Endodermal cell (in vitro differentiated cells): ENCODE results near the gene DNAH1. TPM values are rescaled to one million over a fixed set of nuclear protein-coding genes. Genes with fewer than 3 reads are reported as not detected.

Source experiments
- DNase-seq: peaks from one replicate; pipeline ENCODE4 v3.0.0-alpha.2; 2017
- H3K27ac ChIP-seq: 2 replicates; pipeline ENCODE4 v1.5.1; 2013; ENCODE audit warnings: mild to moderate bottlenecking, low read depth, low read length, moderate library complexity
- H3K27me3 ChIP-seq: 2 replicates; pipeline ENCODE4 v1.6.1; 2013; ENCODE audit warnings: mild to moderate bottlenecking, low read length, moderate library complexity; ENCODE audit not compliant: insufficient read depth, control insufficient read depth, poor library complexity, severe bottlenecking
- H3K36me3 ChIP-seq: 2 replicates; pipeline ENCODE4 v1.7.0; 2013; ENCODE audit warnings: mild to moderate bottlenecking, low read length, moderate library complexity; ENCODE audit not compliant: control insufficient read depth, insufficient read depth
- H3K4me1 ChIP-seq: one replicate; pipeline ENCODE4 v1.7.0; 2013; ENCODE audit warnings: low read length; ENCODE audit not compliant: control insufficient read depth, insufficient read depth
- H3K4me3 ChIP-seq: 2 replicates; pipeline ENCODE4 v1.5.1; 2013; ENCODE audit warnings: mild to moderate bottlenecking, low read length, moderate library complexity
- H3K9ac ChIP-seq: 2 replicates; pipeline ENCODE4 v1.6.1; 2013; ENCODE audit warnings: mild to moderate bottlenecking, low read length, moderate library complexity; ENCODE audit not compliant: poor library complexity, severe bottlenecking; ENCODE audit errors: extremely low read depth
- H3K9me3 ChIP-seq: 2 replicates; pipeline ENCODE4 v1.6.1; 2013; ENCODE audit warnings: mild to moderate bottlenecking, low read length, moderate library complexity; ENCODE audit not compliant: control insufficient read depth
- H3K27ac Mint-ChIP-seq: 2 replicates; pipeline ENCODE4 v1.8.0; 2020; ENCODE audit warnings: mixed read lengths
- H3K27me3 Mint-ChIP-seq: 2 replicates; pipeline ENCODE4 v1.8.0; 2021; ENCODE audit warnings: mild to moderate bottlenecking, mixed read lengths; ENCODE audit not compliant: insufficient read depth
- H3K36me3 Mint-ChIP-seq: 2 replicates; pipeline ENCODE4 v1.8.0; 2020; ENCODE audit warnings: low read depth, mixed read lengths
- H3K4me1 Mint-ChIP-seq: 2 replicates; pipeline ENCODE4 v1.8.0; 2020; ENCODE audit warnings: mixed read lengths
- H3K4me3 Mint-ChIP-seq: 2 replicates; pipeline ENCODE4 v1.8.0; 2020; ENCODE audit warnings: mild to moderate bottlenecking, moderate library complexity, mixed read lengths
- H3K9me3 Mint-ChIP-seq: 2 replicates; pipeline ENCODE4 v1.8.0; 2020; ENCODE audit warnings: mild to moderate bottlenecking, mixed read lengths
- CTCF ChIP-seq: fragments of 200-600 bp; sonication (generic); conservative IDR thresholded peaks from 2 replicates; pipeline ENCODE4 v1.5.0; 2021; ENCODE audit warnings: antibody characterized with exemption, mild to moderate bottlenecking
- WGBS, 2 experiments: methylation state at CpG; one replicate each; pipeline versions ENCODE4 v1.1.5 to v1.1.7; 2013; ENCODE audit warnings: missing lambda C conversion rate in 2 of 2, mixed read lengths in 1 of 2; ENCODE audit not compliant: insufficient coverage in 1 of 2, insufficient read length in 1 of 2; 5-methylcytosine and 5-hydroxymethylcytosine counted together
- total RNA-seq, 2 donors: library from RNA; stranded (reverse); fragmentation: NEBNext Ultra II Directional in 1 of 2; extraction: Animal tissue kit (Norgen Biotek cat#: 25700) in 1 of 2; gene quantifications; 2 replicates in 1 of 2; 3 replicates in 1 of 2; pipeline ENCODE4 v1.2.1, GENCODE V29; 2021

The DNAH1 gene
- total RNA-seq, 2 donors from 2014 or later: 4.9 to 5.5 TPM

DNA sequence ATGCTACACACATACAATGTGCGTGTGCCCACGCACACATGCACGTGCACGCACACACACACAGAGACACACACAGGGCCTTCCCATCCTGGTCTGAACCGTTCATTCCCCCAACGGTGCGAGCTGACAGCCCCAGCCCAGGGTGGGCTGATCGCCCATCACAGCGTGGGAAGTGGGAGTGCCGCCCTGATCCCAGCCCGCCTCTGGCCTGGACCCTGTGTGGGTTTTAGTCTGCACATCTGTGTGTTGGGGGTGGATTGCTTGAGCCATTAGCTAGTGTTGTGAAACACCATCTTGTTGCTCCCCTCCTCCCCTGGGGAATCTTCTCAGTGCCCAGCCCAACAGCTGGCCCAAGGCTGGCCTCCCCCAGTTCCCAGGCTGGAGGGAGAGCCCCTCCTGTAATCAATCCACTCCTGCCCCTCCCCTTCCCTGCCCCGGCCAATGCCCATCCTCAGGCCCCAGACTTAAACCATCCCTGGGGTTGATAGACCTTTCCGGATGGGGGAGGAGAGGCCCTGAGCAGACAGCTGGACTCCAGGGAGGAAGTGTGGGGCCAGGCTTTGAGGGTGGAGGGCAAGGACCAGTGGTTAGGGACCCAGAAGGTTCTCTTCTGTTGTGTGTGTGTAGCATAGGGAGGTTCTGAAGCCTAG, 120.5 kb downstream of the DNAH1 start:
- Mint-ChIP-seq H3K27me3 (no peaks in the 10 kb centered on the region), H3K4me3 (no peak overlapping the region), H3K4me1 (peaks cover 13% of the 10 kb centered on the region), H3K9me3 (no peaks in the 10 kb centered on the region), H3K36me3 (no peaks in the 10 kb centered on the region), H3K27ac (no peak overlapping the region)
- DNase-seq: no peak
- H3K9me3 ChIP-seq: no peaks in the 10 kb centered on the region
- H3K9ac ChIP-seq: no peak overlapping the region
- no peaks in the 10 kb centered on the region for H3K27me3 ChIP-seq
- no peak overlapping the region for H3K4me3 ChIP-seq
- WGBS, 2 experiments: 85 to 93% methylated on average over 4 to 13 of the region's 13 CpGs
- no peaks in the 10 kb centered on the region for H3K36me3 ChIP-seq
- H3K27ac ChIP-seq: no peak overlapping the region
- TF ChIP-seq CTCF: no peak
- H3K4me1 ChIP-seq: no peaks in the 10 kb centered on the region

DNA sequence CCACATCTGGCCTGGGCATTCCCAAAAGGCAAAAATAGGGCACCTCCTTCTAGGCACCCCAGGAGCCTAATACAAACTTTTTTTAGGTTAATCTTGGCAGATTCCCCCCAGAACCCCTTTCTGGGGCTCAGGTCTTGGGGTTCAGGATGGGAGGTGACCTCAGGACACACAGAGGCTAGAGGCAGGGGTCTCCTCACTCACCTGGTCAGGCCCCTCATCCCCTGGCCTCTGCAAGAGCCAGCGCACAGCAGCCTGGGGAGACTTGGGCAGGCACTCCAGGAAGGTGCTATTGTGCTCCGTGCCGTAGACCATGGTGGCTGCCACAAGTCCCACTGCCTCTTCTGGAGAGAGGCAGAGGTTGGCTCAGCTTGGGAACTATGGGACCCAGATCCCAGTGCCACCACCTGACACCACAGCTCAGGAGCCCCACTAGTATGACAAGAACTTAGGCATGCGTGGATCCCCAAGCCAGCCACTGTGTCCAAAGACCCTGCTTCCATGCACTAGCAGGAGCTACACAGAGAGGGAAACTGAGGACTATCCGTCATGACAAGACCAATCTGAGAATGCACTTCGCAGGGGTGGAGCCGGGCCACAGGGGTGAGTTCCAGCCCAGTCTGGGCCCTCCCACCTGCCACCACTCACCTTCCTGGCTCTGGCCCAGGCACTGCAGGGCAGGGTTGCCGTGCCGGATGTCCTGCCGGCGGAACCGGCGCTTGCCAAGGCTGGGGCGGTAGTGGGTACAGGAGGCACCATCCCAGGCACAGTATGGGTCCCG, 121.4 kb downstream of the DNAH1 start:
- Histone ChIP-seq H3K9me3 (no peaks in the 10 kb centered on the region), H3K27me3 (no peaks in the 10 kb centered on the region), H3K36me3 (no peaks in the 10 kb centered on the region), H3K4me3 (no peak overlapping the region), H3K9ac (no peak overlapping the region), H3K4me1 (no peaks in the 10 kb centered on the region), H3K27ac (no peak overlapping the region)
- H3K27ac Mint-ChIP-seq: no peak overlapping the region
- no peaks in the 10 kb centered on the region for H3K27me3 Mint-ChIP-seq
- no peaks in the 10 kb centered on the region for H3K36me3 Mint-ChIP-seq
- no peak for DNase-seq
- H3K4me3 Mint-ChIP-seq: no peak overlapping the region
- no peaks in the 10 kb centered on the region for H3K9me3 Mint-ChIP-seq
- WGBS, 2 experiments: 89 to 94% methylated on average over 12 to 15 of the region's 15 CpGs
- peaks cover 10% of the 10 kb centered on the region for H3K4me1 Mint-ChIP-seq
- TF ChIP-seq CTCF: no peak

GRCh38 chr3:52438104-52438376, 121.9 kb downstream of the DNAH1 start:
- Histone ChIP-seq H3K4me3 (no peak overlapping the region), H3K4me1 (no peaks in the 10 kb centered on the region), H3K9me3 (no peaks in the 10 kb centered on the region), H3K27me3 (no peaks in the 10 kb centered on the region), H3K27ac (no peak overlapping the region), H3K9ac (no peak overlapping the region), H3K36me3 (no peaks in the 10 kb centered on the region)
- no peaks in the 10 kb centered on the region for H3K36me3 Mint-ChIP-seq
- 93 to 97% methylated on average over 6 of the region's 6 CpGs for WGBS, 2 experiments
- H3K27me3 Mint-ChIP-seq: no peaks in the 10 kb centered on the region
- peak; percentile 38 for DNase-seq
- no peaks in the 10 kb centered on the region for H3K9me3 Mint-ChIP-seq
- no peak overlapping the region for H3K27ac Mint-ChIP-seq
- TF ChIP-seq CTCF: no peak
- peaks cover 10% of the 10 kb centered on the region for H3K4me1 Mint-ChIP-seq
- H3K4me3 Mint-ChIP-seq: no peak overlapping the region
